T-helper 2 cell treated with Interferon-gamma antibody and Interleukin-4, amounts not matched to agents 5 μg/mL and 100 μg/mL, for 36 hours (primary cell): ENCODE measurements around the gene TEX22.

Experiments used
- DNase-seq: peaks from one replicate; pipeline ENCODE4 v3.0.0; 2021; ENCODE audit warnings: low spot score
- H3K27ac Mint-ChIP-seq: one replicate; pipeline ENCODE4 v1.8.0; 2021; ENCODE audit warnings: mild to moderate bottlenecking, mixed read lengths
- H3K27me3 Mint-ChIP-seq: one replicate; pipeline ENCODE4 v1.8.0; 2021; ENCODE audit warnings: low read depth, mixed read lengths
- H3K36me3 Mint-ChIP-seq: one replicate; pipeline ENCODE4 v1.8.0; 2021; ENCODE audit warnings: low read depth, mixed read lengths
- H3K4me1 Mint-ChIP-seq: one replicate; pipeline ENCODE4 v1.8.0; 2021; ENCODE audit warnings: low read depth, mixed read lengths
- H3K4me3 Mint-ChIP-seq: one replicate; pipeline ENCODE4 v1.8.0; 2022; ENCODE audit warnings: mild to moderate bottlenecking, moderate library complexity, mixed read lengths
- H3K9me3 Mint-ChIP-seq: one replicate; pipeline ENCODE4 v1.8.0; 2021; ENCODE audit warnings: mixed read lengths

Gene TEX22

DNA sequence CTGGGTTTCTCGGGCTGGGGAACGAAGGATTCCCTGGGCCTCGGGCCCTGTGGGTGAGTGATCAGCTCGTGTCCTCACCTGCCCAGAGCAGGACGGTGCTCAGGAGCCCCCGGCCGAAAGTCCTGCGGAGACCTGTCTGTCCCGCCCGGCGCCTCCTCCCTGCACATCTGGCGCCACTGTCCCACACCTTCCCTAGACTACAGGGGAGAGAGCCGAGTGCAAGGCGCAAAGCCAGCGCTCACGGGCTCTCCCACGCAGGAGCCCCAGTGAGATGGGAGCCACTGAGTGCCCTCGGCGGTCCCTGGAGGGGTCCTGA, 13.1 kb upstream of the TEX22 start:
- Mint-ChIP-seq H3K4me3 (no peak overlapping the region), H3K27ac (no peak overlapping the region), H3K36me3 (no peaks in the 10 kb centered on the region), H3K9me3 (no peaks in the 10 kb centered on the region), H3K27me3 (no peaks in the 10 kb centered on the region), H3K4me1 (peaks cover 4% of the 10 kb centered on the region)
- DNase-seq = no peak

- Mint-ChIP-seq H3K4me3 (no peak overlapping the region), H3K36me3 (no peaks in the 10 kb centered on the region), H3K9me3 (no peaks in the 10 kb centered on the region), H3K27me3 (no peaks in the 10 kb centered on the region), H3K4me1 (peaks cover 6% of the 10 kb centered on the region), H3K27ac (no peak overlapping the region)
- DNase-seq = no peak
Measured at GRCh38 chr14:105385698-105386365, 12.5 kb upstream of the TEX22 start.

GRCh38 chr14:105386581-105387529, 11.5 kb upstream of the TEX22 start:
- H3K9me3 Mint-ChIP-seq = no peaks in the 10 kb centered on the region
- no peak overlapping the region for H3K4me3 Mint-ChIP-seq
- H3K27me3 Mint-ChIP-seq = no peaks in the 10 kb centered on the region
- peaks cover 6% of the 10 kb centered on the region for H3K4me1 Mint-ChIP-seq
- H3K27ac Mint-ChIP-seq = no peak overlapping the region
- DNase-seq = no peak
- no peaks in the 10 kb centered on the region for H3K36me3 Mint-ChIP-seq

- no peaks in the 10 kb centered on the region for H3K9me3 Mint-ChIP-seq
- no peak overlapping the region for H3K4me3 Mint-ChIP-seq
- H3K27me3 Mint-ChIP-seq = no peaks in the 10 kb centered on the region
- no peak for DNase-seq
- H3K27ac Mint-ChIP-seq = no peak overlapping the region
- peaks cover 6% of the 10 kb centered on the region for H3K4me1 Mint-ChIP-seq
- H3K36me3 Mint-ChIP-seq = no peaks in the 10 kb centered on the region
Measured at GRCh38 chr14:105387530-105387922, 10.8 kb upstream of the TEX22 start.

GRCh38 chr14:105388110-105388951, 10.0 kb upstream of the TEX22 start:
- DNase-seq = no peak
- H3K27ac Mint-ChIP-seq = no peak overlapping the region
- no peaks in the 10 kb centered on the region for H3K9me3 Mint-ChIP-seq
- H3K4me3 Mint-ChIP-seq = no peak overlapping the region
- peaks cover 6% of the 10 kb centered on the region for H3K4me1 Mint-ChIP-seq
- H3K36me3 Mint-ChIP-seq = no peaks in the 10 kb centered on the region
- H3K27me3 Mint-ChIP-seq = no peaks in the 10 kb centered on the region

GRCh38 chr14:105388976-105389375, 9.4 kb upstream of the TEX22 start:
- no peaks in the 10 kb centered on the region for H3K27me3 Mint-ChIP-seq
- peaks cover 6% of the 10 kb centered on the region for H3K4me1 Mint-ChIP-seq
- no peak overlapping the region for H3K4me3 Mint-ChIP-seq
- no peak for DNase-seq
- no peaks in the 10 kb centered on the region for H3K36me3 Mint-ChIP-seq
- H3K27ac Mint-ChIP-seq = no peak overlapping the region
- H3K9me3 Mint-ChIP-seq = no peaks in the 10 kb centered on the region

- Mint-ChIP-seq H3K27ac (no peak overlapping the region), H3K4me1 (peaks cover 6% of the 10 kb centered on the region), H3K4me3 (no peak overlapping the region), H3K27me3 (no peaks in the 10 kb centered on the region), H3K36me3 (no peaks in the 10 kb centered on the region), H3K9me3 (no peaks in the 10 kb centered on the region)
- DNase-seq = no peak
Measured at GRCh38 chr14:105389534-105389933, 8.8 kb upstream of the TEX22 start.

DNA sequence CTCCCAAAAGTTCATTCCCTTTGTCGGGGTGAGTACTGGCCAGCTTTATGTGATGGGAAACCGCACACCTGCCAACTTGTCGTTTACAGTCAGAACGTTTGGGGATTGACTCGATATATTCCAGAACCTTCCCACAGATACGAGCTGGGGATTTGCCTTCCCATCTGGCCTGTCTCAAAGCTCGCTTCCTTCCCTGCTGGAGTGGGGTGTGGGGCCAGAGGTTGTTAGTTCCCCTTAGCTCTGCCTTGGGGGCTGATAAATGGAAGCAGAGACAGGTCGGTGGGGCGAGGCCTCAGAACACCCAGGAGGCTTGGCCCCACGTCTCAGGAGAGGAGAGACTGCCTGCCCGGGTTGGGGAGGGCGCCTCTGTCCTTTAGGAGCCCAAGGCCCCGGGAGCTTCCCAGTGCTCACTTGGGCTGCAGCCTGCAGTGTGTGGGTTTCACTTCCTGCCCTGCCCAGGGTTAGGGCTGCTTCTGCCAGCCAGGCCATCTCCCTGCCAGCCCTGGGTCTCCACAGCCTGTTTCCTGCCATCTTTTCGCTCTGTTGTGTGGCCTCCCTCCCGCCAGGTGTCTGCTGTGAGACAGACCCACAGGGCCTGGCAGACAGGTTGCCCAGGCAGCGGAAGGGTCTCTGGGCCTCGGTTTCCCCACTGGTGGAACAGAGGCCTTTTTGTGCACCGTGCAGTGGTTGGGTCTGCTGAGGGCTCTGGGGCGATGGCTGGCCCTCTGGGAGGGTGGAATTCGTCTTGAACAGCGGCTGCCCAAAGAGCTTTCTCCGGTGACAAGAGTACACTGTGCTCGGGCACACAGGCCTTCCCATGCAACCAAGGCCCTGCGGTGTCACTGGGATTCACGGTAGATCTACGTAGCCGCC, 8.1 kb upstream of the TEX22 start:
- DNase-seq = no peak
- H3K4me1 Mint-ChIP-seq = peaks cover 6% of the 10 kb centered on the region
- H3K27me3 Mint-ChIP-seq = no peaks in the 10 kb centered on the region
- peak overlapping the region; percentile 75 for H3K27ac Mint-ChIP-seq
- no peak overlapping the region for H3K4me3 Mint-ChIP-seq
- no peaks in the 10 kb centered on the region for H3K9me3 Mint-ChIP-seq
- no peaks in the 10 kb centered on the region for H3K36me3 Mint-ChIP-seq

DNA sequence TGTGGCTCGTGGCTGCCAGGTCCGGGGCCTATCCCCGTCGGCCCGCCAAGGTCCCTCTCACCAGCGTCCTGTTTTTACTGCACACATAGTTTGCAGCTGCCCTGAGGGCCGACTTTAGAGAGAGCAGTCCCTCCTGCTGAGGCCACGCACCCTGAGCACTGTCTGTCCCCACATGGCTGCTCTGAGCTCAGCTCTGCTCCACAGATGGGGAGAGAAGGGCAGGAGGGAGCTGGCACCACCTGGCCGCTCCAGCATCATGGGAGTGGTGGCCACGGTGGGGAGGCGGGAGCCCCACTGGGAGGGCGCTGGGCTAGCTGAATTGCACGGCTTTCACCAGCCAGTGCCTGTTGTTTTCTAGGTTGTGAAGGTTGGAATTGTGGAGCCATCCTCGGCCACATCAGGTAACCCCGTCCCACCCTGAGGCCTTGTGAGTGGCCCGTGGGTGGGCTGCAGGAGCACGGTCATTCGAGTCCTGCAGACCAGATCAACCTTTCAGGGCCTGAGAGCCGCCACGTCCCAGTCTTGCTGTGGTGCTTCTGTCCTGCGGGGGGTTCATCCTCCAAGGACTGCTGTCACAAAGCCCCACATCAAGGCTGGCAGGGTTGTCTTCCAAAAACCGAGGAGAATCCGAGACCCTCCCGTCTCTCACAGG, 7.4 kb upstream of the TEX22 start:
- no peak for DNase-seq
- H3K9me3 Mint-ChIP-seq = no peaks in the 10 kb centered on the region
- H3K4me3 Mint-ChIP-seq = no peak overlapping the region
- H3K27me3 Mint-ChIP-seq = no peaks in the 10 kb centered on the region
- H3K36me3 Mint-ChIP-seq = no peaks in the 10 kb centered on the region
- H3K4me1 Mint-ChIP-seq = peaks cover 6% of the 10 kb centered on the region
- H3K27ac Mint-ChIP-seq = no peak overlapping the region

DNA sequence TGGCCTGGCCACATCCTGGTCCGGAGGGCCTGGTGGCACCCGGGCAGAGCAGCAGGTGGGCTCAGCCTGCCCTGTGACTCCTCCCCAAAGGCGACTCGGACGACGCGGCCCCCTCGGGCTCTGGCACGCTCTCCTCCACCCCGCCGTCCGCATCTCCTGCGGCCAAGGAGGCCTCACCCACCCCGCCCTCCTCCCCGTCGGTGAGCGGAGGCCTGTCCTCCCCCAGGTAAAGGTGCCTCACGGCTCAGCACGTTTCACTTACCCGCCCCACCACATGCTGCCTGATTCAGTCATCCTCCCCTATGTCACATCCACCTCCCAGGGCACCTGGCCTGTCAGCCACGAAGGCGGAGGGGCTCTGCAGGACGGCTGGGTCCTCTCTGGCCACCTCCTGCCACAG, 6.8 kb upstream of the TEX22 start:
- Mint-ChIP-seq H3K27ac (peak overlapping the region; percentile 31), H3K4me3 (no peak overlapping the region), H3K4me1 (peaks cover 6% of the 10 kb centered on the region), H3K27me3 (no peaks in the 10 kb centered on the region), H3K9me3 (no peaks in the 10 kb centered on the region), H3K36me3 (no peaks in the 10 kb centered on the region)
- no peak for DNase-seq

GRCh38 chr14:105392131-105393090, 5.9 kb upstream of the TEX22 start:
- Mint-ChIP-seq H3K27me3 (no peaks in the 10 kb centered on the region), H3K36me3 (no peaks in the 10 kb centered on the region), H3K4me3 (no peak overlapping the region), H3K4me1 (peaks cover 6% of the 10 kb centered on the region), H3K27ac (no peak overlapping the region), H3K9me3 (no peaks in the 10 kb centered on the region)
- no peak for DNase-seq

GRCh38 chr14:105393151-105393550, 5.2 kb upstream of the TEX22 start:
- Mint-ChIP-seq H3K27ac (no peak overlapping the region), H3K36me3 (no peaks in the 10 kb centered on the region), H3K9me3 (no peaks in the 10 kb centered on the region)

More at GRCh38 chr14:105393151-105393550, 5.2 kb upstream of the TEX22 start:
- H3K4me3 Mint-ChIP-seq = no peak overlapping the region
- peaks cover 6% of the 10 kb centered on the region for H3K4me1 Mint-ChIP-seq
- no peak for DNase-seq
- no peaks in the 10 kb centered on the region for H3K27me3 Mint-ChIP-seq
